UCSD-AML1 (cell line): ENCODE measurements around the gene RPL11.
"Not testable (repeated sequence)": the region's sequence is repeated elsewhere in the genome, so short reads cannot be mapped to it uniquely, and the experiment has no call there.

ENCODE experiments used
- DNase-seq: peaks from one replicate; lab custom pipeline; 2025; ENCODE audit not compliant: unreplicated experiment; lab: John Stamatoyannopoulos, UW

Gene RPL11

DNA sequence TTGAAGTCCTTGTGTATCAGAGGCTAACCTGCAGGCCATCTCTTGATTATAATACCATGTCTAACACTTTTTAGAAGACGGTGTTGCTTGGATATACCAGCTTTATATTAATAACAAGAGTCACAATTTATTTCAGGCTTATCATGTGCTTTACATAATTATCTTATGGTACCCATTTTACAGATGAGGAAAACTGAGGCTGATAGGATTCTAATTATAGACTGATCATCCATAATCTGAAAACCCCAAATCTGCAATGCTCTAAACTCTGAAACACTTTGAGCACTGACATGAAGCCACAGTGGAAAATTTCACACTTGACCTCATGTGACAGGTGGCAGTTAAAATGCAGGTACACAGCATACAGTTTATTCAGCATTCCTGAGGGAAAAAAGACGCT, 7.2 kb upstream of the RPL11 start:
- no peak for DNase-seq

DNA sequence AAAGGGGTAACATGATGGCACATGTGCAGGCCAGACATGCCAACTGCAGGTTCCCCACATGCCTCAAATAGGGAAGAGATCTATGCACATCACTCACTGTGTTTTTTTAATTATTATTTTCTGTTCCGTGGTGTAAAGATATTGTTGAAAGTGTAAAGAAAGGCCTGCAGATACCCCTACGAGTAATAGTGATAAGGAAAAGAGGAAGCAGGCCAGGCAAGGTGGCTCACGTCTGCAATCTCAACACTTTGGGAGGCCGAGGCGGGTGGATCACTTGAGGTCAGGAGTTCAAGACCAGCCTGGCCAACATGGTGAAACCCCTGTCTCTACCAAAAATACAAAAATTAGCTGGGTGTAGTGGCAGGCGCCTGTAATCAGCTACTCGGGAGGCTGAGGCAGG, 6.4 kb upstream of the RPL11 start:
- not testable (repeated sequence) for DNase-seq

DNA sequence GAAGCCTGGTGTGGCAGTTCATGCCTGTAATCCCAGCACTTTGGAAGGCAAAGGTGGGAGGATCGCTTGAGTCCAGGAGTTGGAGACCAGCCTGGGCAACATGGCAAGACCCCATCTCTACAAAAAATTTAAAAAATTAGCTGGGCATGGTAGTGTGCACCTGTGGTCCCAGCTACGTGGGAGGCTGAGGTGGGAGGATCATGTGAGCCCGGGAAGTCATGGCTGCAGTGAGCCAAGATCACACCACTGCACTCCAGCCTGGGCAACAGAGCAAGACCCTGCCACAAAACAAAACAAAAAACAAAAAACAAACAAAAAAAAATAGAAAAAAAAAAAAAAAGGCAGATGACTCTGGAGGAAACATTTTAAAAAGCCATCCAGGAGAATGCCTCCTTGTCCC, 3.9 kb upstream of the RPL11 start:
- not testable (repeated sequence) for DNase-seq

DNA sequence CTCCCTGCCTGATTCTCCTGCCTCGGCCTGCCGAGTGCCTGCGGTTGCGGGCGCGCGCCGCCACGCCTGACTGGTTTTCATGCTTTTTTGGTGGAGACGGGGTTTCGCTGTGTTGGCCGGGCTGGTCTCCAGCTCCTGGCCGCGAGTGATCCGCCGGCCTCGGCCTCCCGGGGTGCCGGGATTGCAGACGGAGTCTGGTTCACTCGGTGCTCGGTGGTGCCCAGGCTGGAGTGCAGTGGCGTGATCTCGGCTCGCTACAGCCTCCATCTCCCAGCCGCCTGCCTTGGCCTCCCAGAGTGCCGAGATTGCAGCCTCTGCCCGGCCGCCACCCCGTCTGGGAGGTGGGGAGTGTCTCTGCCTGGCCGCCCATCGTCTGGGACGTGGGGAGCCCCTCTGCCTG, 3.3 kb upstream of the RPL11 start:
- DNase-seq = not testable (repeated sequence)

DNA sequence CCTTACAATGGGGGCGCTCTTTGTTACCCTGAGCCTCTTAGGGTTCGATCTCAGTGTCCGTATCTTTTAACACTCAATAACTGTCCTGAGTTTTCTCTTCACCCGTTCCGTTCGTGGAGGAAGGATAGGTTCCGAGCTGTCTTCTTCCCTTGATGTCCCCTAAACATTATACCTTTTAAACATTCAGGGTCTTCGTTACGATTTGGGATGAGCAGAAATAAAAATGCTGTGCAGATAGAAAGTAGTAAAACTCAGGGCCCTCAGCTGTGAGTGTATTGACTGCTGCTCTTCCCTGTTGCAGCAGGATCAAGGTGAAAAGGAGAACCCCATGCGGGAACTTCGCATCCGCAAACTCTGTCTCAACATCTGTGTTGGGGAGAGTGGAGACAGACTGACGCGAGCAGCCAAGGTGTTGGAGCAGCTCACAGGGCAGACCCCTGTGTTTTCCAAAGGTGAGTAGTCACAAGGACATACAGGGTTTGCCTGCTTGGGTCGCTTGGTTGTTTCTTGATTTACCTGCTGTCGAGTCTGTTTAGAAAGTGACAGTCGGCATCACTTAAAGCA, 784 bp downstream of the RPL11 start:
- no peak for DNase-seq

DNA sequence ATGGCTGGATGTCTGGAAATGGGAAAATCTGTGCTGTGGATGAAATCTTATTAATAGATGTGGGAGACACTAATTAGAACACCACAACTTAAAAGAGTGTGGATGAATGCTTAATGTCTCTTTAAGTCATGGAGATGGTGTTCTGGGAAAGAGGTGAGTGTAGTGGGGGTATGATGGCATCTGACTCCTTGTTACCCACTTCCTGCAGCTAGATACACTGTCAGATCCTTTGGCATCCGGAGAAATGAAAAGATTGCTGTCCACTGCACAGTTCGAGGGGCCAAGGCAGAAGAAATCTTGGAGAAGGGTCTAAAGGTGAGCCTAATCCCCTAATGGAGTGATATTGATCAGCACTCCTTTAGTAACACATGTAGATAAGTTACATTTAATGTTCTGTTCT, 2.0 kb downstream of the RPL11 start:
- DNase-seq = no peak

DNA sequence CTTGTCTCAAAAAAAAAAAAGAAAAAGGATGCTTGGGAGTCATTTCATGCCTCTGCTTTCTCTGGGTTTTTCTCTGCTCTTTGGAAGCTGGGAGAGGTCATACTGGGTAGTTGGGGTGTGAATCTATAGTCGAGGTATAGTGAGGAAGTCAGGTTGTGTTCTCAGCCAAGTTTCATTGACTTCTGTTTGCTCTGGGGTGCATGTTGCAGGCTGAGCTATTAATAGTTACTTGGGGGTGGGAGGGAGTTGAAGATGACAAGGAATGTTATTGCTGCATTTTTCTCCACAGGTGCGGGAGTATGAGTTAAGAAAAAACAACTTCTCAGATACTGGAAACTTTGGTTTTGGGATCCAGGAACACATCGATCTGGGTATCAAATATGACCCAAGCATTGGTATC, 2.8 kb downstream of the RPL11 start:
- no peak for DNase-seq

DNA sequence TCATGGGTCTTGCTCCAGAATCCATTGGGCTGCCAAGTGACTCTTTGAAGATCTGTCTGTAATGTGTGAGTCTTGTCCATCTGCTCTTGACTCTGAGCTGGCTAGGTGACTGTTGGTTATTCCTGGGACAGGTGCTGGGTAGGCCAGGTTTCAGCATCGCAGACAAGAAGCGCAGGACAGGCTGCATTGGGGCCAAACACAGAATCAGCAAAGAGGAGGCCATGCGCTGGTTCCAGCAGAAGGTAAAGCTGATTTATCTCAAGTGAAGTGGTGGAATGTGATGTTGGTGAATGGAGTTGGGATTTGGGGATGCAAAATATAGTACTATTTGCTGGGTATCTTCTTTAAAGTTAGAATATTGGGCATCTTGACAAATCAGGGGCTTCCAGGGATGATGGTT, 4.1 kb downstream of the RPL11 start:
- no peak for DNase-seq

DNA sequence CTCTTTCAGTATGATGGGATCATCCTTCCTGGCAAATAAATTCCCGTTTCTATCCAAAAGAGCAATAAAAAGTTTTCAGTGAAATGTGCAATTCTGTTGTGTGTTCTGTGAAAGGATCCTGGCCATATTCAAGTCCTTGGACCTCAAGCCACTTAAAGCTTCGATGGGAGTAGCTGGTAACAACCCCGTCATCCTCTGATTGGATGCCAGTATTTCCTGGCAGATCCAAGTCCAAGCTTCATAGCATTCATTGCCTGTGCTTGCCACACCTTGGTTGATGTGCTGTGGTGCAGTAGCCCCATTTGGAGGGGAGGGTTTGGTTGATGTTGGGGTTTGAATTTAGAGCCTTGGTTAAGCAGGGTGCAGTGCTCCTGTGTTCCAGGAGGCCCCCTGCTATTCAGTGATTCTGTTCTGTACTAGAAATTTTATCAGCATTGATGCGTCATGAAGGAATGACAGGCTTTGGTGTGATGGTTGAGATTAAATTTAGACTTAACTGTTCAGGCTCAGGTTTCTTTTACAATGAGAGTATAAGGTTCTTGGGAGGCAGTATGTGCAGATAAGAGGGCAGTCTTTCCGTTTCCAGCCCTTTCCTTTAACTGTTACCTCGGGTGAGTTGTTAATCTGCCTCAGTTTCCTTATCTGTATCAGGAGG, 4.9 kb downstream of the RPL11 start:
- DNase-seq = no peak

DNA sequence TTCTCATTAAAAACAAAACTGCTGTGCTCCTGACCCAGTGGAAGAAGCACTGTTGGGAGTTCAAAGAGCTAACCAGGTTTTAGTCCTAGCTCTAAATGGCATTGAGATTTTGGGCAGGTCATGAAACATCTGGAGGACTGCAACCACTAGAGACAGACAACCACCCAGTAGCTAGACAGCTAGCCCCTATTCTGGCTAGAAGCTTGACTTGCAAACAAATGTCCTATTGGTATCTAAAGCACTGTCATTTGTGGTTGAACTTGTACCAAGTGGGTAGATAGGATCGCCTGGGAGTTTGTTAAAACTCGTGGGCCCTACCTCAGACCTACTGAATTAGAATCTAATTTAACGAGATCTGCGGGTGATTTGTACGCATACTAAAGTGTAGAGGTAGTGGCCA, 6.9 kb downstream of the RPL11 start:
- DNase-seq = no peak

DNA sequence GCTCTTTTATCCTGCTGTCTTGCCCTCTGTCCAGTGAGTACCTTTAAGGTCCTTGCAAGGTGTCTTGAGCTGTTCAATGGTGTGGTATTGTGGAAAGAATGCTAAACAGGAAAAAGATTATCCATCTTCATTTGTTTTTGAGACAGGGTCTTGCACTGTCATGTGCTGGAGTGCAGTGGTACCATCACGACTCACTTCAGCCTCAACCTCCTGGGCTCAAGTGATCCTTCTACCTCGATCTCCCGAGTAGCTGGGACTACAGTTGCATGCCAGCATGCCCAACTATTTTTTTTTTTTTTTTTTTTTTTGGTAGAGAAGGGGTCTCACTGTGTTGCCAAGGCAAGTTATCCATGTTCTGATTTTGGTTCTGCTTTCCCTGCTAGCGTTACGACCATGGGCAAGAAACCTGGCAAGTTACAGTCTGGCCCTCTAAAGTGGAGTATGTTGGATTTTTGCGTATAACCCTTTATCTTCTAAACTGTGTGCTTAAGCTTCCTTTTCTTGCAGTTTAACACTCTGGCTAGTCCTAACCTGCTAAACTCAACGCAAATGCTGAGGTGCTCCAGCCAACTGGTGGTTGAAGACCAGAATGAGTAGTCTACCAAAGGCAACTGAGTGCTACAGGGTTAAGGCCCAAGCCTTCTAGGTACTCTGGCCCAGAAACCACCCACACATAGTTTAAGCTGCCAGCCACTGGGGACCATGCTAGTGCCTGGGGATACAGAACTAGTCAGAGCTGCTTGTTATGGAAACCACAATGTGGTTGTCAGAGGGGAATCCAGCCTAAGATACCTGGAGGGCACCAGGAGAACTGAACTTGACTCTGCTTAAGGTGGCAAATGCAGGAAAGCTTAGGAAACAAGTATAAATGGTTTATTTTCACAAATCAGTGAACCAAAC, 7.9 kb downstream of the RPL11 start:
- DNase-seq = no peak

DNA sequence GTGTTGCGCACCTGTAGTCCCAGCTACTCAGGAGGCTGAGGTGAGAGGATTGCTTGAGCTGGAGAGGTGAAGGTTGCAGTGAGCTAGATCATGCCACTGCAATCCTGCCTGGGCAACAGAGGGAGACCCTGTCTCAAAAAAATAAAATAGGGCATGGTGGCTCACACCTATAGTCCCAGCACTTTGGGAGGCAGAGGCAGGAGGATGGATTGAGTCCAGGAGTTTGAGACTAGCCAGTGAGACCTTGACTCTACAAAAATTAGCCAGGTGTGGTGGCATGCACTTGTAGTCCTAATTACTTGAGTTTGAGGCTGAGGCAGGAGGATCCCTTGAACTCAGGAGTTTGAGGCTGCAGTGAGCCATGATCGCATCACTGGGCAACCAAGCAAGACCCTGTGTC, 9.7 kb downstream of the RPL11 start:
- DNase-seq = no peak

DNA sequence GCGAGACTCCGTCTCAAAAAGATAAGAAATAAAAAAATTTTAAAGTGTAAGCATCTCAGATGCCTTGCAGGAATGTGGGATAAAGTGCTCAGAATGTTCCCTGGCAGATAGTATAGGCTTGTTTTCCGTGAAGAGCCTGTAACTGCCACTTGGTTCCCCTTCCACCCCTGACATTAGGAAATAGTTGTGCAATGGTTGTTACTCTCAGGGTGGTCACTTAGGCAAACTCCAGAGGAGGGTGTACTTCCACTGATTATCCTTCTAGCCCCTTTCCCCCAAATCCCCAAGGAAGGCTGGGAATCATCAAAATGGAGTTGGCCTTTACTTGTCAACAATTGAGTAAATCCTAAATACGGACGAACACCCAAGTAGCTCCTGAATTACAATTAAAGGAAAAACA, 10.4 kb downstream of the RPL11 start:
- no peak for DNase-seq

DNA sequence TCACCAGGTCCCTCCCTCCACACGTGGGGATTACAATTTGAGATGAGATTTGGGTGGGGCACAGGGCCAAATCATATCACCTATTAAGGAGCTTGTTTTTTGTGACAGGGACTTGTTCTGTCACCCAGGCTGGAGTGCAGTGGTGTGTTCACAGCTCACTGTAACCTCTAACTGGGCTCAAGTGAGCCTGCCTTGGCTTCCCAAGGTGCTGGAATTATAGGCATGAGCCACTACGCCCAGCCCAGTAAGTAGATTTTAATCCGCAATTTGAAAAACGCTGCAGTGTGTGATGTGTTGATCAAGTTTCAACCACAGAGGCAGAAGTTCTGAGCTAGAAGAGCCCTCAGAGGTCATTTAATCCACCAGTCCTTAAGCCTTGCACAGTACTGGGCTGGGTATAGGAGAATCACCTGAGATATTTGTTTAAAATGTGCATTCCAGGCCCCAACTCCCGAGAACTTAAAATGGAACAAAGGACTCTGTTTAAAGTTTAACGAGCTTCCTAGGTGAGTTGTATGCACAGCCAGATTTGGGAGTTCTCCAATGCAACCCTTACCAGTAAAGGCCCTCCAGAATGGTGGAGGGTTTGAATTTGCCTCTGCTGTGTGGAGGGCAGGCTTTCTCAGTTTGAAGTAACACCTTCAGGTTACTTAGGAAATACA, 13.4 kb downstream of the RPL11 start:
- DNase-seq = no peak

DNA sequence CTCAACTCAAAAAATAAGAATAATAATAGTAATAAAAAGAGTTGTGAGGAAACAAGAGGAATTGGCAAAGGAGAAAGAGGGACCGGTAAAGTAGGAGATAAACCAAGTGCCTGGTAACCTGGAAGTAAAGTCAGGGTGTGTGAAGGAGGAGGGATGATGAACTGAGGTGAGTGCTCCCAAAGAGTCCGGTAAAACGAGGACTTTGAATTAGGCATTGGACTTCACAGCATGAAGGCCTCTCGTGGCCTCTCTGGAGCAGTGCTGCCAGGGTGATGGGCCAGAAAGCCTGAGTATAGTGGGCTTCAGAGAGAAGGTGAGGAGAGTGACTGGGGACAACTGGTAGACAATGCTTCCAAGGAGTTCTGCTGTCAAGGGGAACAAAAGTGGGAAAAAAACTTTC, 17.6 kb downstream of the RPL11 start:
- DNase-seq = no peak

DNA sequence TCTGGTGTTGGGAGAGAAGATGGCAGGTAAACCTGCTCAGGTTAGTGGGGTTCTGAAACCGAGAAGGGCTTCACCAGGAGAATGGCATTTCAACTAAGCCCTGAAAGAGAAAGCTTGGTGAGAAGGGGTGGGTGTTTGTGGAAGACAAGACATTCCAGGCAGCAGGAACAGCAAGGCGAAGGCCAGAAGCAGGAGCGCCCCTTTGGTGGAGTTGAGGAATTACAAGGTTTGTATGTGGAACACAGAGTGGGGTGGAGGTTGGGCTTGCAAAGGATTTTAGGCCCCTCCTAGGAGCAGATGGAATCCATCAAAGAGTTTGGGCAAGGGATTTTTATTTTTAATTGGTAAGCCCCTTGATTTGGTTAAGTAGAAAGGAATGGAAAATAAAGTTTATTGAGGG, 26.9 kb downstream of the RPL11 start:
- DNase-seq = no peak

DNA sequence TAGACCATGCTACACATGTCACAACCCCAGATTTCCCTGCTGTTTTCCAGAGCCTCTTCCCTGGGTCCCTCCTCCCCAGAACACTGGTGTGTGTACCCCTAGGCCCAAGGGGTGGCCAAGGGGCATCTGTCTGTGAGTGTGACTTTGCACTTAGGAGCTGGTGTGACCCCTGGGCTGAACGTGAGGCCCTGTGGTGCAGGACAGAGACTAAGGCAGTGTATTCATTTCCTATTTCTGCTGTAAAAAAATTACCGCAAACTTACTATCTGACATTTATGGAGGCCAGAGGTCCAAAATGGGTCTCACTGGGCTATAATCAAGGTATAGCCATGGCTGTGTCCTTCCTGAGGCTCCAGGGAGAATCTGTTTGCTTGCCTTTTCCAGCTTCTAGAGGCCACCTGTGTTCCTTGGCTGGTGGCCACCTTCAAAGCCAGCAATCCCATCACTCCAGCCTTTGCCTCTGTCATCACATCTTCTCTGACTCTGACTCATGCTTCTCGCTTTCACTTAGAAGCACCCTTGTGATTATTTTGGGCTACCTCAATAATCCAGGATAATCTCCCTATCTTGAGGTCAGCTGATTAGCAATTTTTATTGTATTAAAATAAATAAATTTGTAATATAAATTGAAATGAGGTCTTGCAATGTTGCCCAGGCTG, 27.7 kb downstream of the RPL11 start:
- DNase-seq = no peak

DNA sequence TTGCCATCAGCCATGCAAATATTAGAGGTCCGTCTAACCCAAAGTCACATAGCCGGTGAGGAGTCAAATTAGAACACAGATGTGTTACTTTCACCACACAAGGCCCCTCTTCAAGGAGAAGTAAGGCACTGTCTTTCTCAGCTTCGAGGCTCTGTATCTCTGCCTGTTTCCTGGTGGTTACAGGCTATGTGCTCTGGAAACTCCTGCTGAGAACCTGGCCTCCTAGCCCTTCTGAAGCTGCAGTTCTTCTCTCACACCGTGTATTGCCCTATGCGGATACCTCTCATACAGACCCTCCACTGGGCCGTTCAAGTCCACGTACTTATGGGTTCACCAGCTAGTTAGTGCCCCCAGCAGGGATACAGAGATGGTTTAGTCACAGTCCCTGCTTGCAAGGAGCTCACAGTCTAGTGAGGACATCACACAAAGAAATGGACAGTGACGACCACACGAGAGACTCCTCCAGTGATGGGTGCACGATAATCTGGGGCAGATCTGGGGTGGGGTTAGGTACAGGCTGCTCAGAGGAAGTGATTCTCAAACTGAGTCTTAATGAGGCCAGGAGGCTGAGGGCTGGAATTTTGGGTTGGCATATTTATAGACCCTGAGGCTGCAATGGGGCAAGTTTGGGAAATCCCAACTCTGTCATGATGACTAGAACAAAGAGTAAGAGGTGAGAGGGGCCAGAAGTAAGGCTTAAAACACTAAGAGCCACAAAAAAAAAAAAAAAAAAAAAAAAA, 28.8 kb downstream of the RPL11 start:
- DNase-seq = no peak

DNA sequence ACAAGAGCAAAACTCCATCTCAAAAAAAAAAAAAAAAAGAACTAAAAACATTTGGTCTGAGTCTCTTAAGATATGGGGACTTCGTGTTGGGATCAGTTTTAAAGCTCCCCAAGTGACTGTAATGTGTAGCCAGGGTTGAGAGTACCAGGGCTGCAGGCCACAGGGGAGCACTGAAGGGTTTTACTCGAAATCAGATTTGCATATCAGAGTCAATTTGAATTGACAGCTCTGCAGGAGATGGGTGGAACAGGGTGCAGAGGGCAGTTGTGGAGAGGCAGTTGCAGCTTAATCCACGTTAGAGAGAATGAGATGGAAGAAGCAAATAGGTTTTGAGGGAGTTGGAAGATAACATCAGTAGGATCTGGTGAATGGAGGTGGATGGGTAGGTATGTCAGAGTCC, 31.0 kb downstream of the RPL11 start:
- no peak for DNase-seq

DNA sequence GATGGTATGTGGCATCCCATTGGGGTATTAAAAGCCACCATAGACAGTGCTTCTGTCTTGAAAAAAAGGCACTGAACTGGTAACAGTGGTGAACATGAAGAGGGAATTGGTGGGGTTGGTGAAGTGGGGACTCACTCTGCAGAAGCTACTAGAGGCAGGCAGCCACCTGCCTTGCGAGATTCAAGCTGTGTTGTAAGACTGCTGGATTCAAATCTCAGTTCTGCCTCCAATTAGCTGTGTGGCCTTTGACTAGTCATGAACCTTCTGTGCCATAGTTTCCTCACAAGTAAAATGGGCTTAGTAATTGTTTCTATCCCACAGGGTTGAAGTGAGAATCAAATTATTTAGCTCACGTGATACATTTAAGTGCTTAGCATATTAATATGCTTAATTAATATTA, 35.1 kb downstream of the RPL11 start:
- DNase-seq = no peak
